Forelimb muscle (tissue), 1 donor: ENCODE measurements around the gene CLCA1. TPM values are rescaled to one million over a fixed set of nuclear protein-coding genes. Genes with fewer than 3 reads are reported as not detected.

Source experiments
- DNase-seq: peaks from one replicate; pipeline ENCODE4 v3.0.0-alpha.2; 2013; ENCODE audit warnings: low read depth
- polyA plus RNA-seq: library from polyadenylated mRNA; unstranded; fragments of 120-200 nt; gene quantifications from one replicate; pipeline ENCODE4 v1.2.1, GENCODE V29; 2013; ENCODE audit not compliant: insufficient read length

Gene CLCA1
- polyA plus RNA-seq, 1 donor, result not detected

GRCh38 chr1:86546787-86547221, 78.1 kb downstream of the CLCA1 start, which contains the start of gene CLCA4:
TSS of gene CLCA4 (plus strand) at chr1:86547078. CDS start at chr1:86547120, 42 bp downstream.
- DNase-seq, result no peak

DNA sequence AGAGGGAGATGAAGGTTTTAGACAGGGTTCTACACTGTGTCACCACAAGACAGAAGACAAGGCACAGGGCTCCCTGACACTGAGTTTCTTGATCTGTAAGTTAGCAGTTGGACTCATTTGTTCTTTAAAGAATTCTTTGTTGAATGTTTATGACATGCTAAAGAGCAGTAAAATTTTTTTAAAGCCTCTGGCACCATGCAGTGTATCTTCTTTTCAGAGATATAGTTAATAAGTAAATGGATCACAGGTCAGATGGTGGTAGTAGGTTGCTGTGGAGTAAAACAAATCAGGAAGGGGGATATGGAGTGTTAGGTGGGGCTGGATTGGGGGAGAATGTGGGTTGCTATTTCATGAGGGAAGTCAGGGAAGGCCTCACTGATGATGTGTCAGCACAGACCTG, 80.1 kb downstream of the CLCA1 start:
- DNase-seq, result no peak

Other genes starting within 250 kb of the CLCA1 start
- gene ODF2L, start 72.6 kb upstream of the CLCA1 start, polyA plus RNA-seq, result 18.9 TPM
- gene CLCA2, start 44.8 kb upstream of the CLCA1 start, polyA plus RNA-seq, result not detected
- gene CLCA4, start 78.2 kb downstream of the CLCA1 start, polyA plus RNA-seq, result not detected
- gene SH3GLB1, start 235.6 kb downstream of the CLCA1 start, polyA plus RNA-seq, result 171 TPM